Mesenchymal stem cell (in vitro differentiated cells and primary cell): ENCODE data around the gene ROBO1.

Experiments
- DNase-seq: peaks from one replicate; pipeline ENCODE4 v3.0.0-alpha.2; 2013
- H2AFZ ChIP-seq: one replicate; pipeline ENCODE4 v1.6.1; 2013; ENCODE audit warnings: low read depth, mild to moderate bottlenecking, control low read depth, inconsistent platforms, low read length, moderate library complexity
- H2AK5ac ChIP-seq: 2 replicates; pipeline ENCODE4 v1.6.1; 2013; ENCODE audit warnings: low read length, moderate library complexity, mild to moderate bottlenecking, inconsistent platforms; ENCODE audit not compliant: severe bottlenecking
- H2BK120ac ChIP-seq: one replicate; pipeline ENCODE4 v1.6.1; 2013; ENCODE audit warnings: low read depth, mild to moderate bottlenecking, inconsistent platforms, low read length, moderate library complexity
- H2BK12ac ChIP-seq, 2 experiments: one replicate each; pipeline ENCODE4 v1.6.1; 2013; ENCODE audit warnings: inconsistent platforms in 2 of 2, low read length in 2 of 2, mild to moderate bottlenecking in 2 of 2, moderate library complexity in 2 of 2, control low read depth in 1 of 2
- H2BK15ac ChIP-seq: one replicate; pipeline ENCODE4 v1.6.1; 2013; ENCODE audit warnings: mild to moderate bottlenecking, low read depth, inconsistent platforms; ENCODE audit not compliant: poor library complexity, severe bottlenecking
- H2BK5ac ChIP-seq: 2 replicates; pipeline ENCODE4 v1.6.1; 2013; ENCODE audit warnings: low read depth, mild to moderate bottlenecking, low read length, control low read depth, inconsistent platforms; ENCODE audit not compliant: poor library complexity, severe bottlenecking
- H3K14ac ChIP-seq, 2 experiments: one replicate each; pipeline ENCODE4 v1.6.1; 2013; ENCODE audit warnings: inconsistent platforms in 2 of 2, low read length in 2 of 2, control low read depth in 1 of 2, mild to moderate bottlenecking in 1 of 2, moderate library complexity in 1 of 2
- H3K18ac ChIP-seq, 2 experiments: one replicate each; pipeline ENCODE4 v1.6.1; 2013; ENCODE audit warnings: inconsistent platforms in 2 of 2, low read length in 2 of 2, control low read depth in 1 of 2, low read depth in 1 of 2, mild to moderate bottlenecking in 1 of 2
- H3K23ac ChIP-seq, 2 experiments: one replicate each; pipeline ENCODE4 v1.6.1; 2013; ENCODE audit warnings: inconsistent platforms in 2 of 2, low read length in 2 of 2, mild to moderate bottlenecking in 2 of 2, moderate library complexity in 2 of 2, control low read depth in 1 of 2
- H3K27ac ChIP-seq: 2 replicates; pipeline ENCODE4 v1.5.1; 2013; ENCODE audit warnings: mild to moderate bottlenecking, moderate library complexity, low read length, control low read depth, inconsistent platforms; ENCODE audit not compliant: poor library complexity, severe bottlenecking
- H3K27me3 ChIP-seq, 2 experiments: 2 replicates each; pipeline versions ENCODE4 v1.6.1 to v1.7.0; 2013; ENCODE audit warnings: low read length in 2 of 2, mild to moderate bottlenecking in 2 of 2, moderate library complexity in 2 of 2, control low read depth in 1 of 2, inconsistent platforms in 1 of 2; ENCODE audit not compliant: control insufficient read depth in 1 of 2, insufficient read depth in 1 of 2
- H3K36me3 ChIP-seq, 2 experiments: 2 replicates each; pipeline versions ENCODE4 v1.6.1 to v1.7.0; 2013; ENCODE audit warnings: low read length in 2 of 2, control low read depth in 1 of 2, inconsistent platforms in 1 of 2, low read depth in 1 of 2, mild to moderate bottlenecking in 1 of 2; ENCODE audit not compliant: insufficient read depth in 2 of 2, control insufficient read depth in 1 of 2
- H3K4ac ChIP-seq, 2 experiments: one replicate each; pipeline ENCODE4 v1.6.1; 2013; ENCODE audit warnings: inconsistent platforms in 2 of 2, low read length in 2 of 2, mild to moderate bottlenecking in 2 of 2, moderate library complexity in 2 of 2, control low read depth in 1 of 2, low read depth in 1 of 2
- H3K4me1 ChIP-seq: 2 replicates; pipeline ENCODE4 v1.6.1; 2013; ENCODE audit warnings: low read depth, low read length, control low read depth; ENCODE audit not compliant: control insufficient read depth, insufficient read depth
- H3K4me2 ChIP-seq: 2 replicates; pipeline ENCODE4 v1.6.1; 2013; ENCODE audit warnings: low read length, mild to moderate bottlenecking, inconsistent platforms; ENCODE audit not compliant: poor library complexity, severe bottlenecking
- H3K4me3 ChIP-seq, 2 experiments: 2 replicates each; pipeline versions ENCODE4 v1.5.1 to v1.7.0; 2013; ENCODE audit warnings: low read length in 2 of 2, mild to moderate bottlenecking in 2 of 2, control low read depth in 1 of 2, low read depth in 1 of 2; ENCODE audit not compliant: insufficient read depth in 1 of 2
- H3K79me1 ChIP-seq: replicated peaks from 2 replicates; pipeline ENCODE4 v1.6.1; 2013; ENCODE audit warnings: mild to moderate bottlenecking, control low read depth, low read length, inconsistent platforms; ENCODE audit not compliant: poor library complexity, severe bottlenecking
- H3K9ac ChIP-seq: 2 replicates; pipeline ENCODE4 v1.7.0; 2013; ENCODE audit warnings: mild to moderate bottlenecking, low read length, moderate library complexity
- H3K9me3 ChIP-seq: 2 replicates; pipeline ENCODE4 v1.7.0; 2013; ENCODE audit warnings: mild to moderate bottlenecking, low read length; ENCODE audit not compliant: control insufficient read depth
- H4K8ac ChIP-seq: one replicate; pipeline ENCODE4 v1.6.1; 2013; ENCODE audit warnings: inconsistent platforms, mild to moderate bottlenecking, low read length, moderate library complexity
- H4K91ac ChIP-seq: one replicate; pipeline ENCODE4 v1.6.1; 2013; ENCODE audit warnings: mild to moderate bottlenecking, low read length, inconsistent platforms
- WGBS: methylation state at CpG from one replicate; pipeline ENCODE4 v1.1.7; 2013; ENCODE audit warnings: mixed read lengths; 5-methylcytosine and 5-hydroxymethylcytosine counted together

The ROBO1 gene

DNA sequence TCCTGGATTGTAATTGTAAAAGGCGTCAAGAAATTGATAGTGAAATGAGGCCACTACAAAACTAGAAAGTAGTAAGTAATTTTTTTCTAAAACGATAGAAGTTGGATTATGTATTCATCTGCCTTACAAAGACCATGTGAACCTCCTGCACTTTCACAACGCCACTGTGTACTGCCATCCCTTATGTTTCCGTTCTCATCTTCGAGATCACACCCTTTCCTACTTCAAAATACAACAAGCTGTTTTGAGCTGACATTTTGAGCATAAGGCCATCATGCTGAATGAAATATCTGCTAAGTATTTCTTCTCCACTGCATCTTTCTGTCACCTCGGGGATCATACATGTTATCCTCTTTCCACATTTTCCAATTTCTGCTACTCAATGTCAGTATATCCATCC, 885.5 kb downstream of the ROBO1 start:
- Histone ChIP-seq H3K27me3 (no peaks in the 10 kb centered on the region), H3K9ac (no peak overlapping the region), H4K91ac (no peak overlapping the region), H2AK5ac (no peak overlapping the region), H2BK5ac (no peak overlapping the region), H3K23ac (no peak overlapping the region), H3K36me3 (no peaks in the 10 kb centered on the region), H3K4me3 (no peak overlapping the region), H3K14ac (no peak overlapping the region), H2BK120ac (no peak overlapping the region), H3K4ac (no peak overlapping the region), H4K8ac (no peak overlapping the region), H3K79me1 (peaks cover 3% of the 10 kb centered on the region), H3K4me2 (no peak overlapping the region), H3K18ac (no peak overlapping the region), H2BK15ac (no peak overlapping the region), H3K4me1 (peaks cover 3% of the 10 kb centered on the region), H3K9me3 (no peaks in the 10 kb centered on the region), H2AFZ (no peak overlapping the region), H2BK12ac (no peak overlapping the region), H3K27ac (no peak overlapping the region)
- DNase-seq, result no peak
- 98% methylated on average over 6 of the region's 6 CpGs for WGBS

DNA sequence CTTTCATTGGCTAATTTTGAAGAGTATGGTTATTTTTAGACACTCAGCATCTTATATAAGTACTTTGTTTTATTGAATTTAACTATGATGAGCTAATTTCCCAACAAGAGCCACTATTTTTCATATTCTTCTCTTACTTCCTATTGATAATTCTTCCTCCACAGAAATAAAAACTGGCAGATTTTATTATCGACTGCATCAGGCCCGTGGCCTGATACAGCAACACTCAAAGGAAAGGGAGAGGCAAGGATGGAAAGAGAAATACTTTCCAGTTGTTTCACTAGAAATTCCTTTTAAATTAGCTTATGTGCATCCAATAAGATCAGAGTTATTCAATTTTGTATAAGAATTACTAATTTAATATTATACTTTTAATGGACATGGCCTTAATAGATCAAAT, 886.3 kb downstream of the ROBO1 start:
- H3K4me3 ChIP-seq, result peak overlapping the region in 1 of 2 experiments; percentile 57
- WGBS, result no CpG with 5 or more reads among the region's 2 CpGs

DNA sequence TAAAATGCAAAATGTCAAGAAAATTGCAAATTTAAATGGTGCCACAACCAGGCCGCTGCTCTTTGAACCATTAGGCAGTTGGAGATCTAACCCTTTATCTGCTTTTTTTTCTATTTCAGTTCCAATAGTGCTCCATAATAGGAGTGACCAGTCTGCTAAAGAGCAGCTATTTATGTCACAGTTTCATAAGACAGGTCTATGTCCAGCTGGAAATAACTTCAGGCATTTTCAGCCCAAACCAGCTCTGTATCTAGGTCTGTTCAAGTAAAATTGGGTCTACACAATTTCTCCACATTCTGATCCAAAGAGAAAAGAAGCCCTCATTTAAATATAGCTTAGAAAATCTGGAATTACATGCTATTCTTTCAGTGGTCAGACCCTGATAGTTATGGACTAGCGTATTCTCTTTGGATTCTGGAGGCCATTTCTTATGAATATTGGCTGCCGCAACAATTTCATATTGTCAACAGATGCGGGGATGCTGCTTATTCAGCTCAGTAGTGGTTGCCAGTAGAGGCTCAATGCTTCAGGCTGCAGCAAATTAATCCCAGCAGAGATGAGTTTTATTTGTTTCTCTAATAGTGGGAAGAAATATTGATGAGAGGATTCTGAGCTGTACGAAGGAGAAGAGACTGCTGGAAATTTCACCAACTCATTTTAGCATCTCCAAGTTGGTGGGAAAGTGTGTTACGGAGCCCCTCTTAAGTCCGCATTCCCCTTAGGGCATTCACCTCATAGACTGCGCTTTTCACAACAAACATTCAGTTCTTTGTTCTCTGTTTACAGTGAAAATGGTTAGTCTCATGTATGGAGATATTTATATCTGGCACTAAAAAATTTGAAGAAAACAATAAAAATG, 887.0 kb downstream of the ROBO1 start:
- H3K23ac ChIP-seq, result no peak overlapping the region
- H3K9me3 ChIP-seq, result no peaks in the 10 kb centered on the region
- H3K36me3 ChIP-seq, result no peaks in the 10 kb centered on the region
- no peak overlapping the region for H3K14ac ChIP-seq
- peak overlapping the region; percentile 79 for H3K9ac ChIP-seq
- no peak overlapping the region for H3K4me2 ChIP-seq
- H2BK120ac ChIP-seq, result no peak overlapping the region
- H3K27ac ChIP-seq, result no peak overlapping the region
- peaks cover 3% of the 10 kb centered on the region for H3K79me1 ChIP-seq
- H4K91ac ChIP-seq, result no peak overlapping the region
- no peak overlapping the region for H2BK5ac ChIP-seq
- peak overlapping the region in 1 of 2 experiments; percentile 57 for H3K4me3 ChIP-seq
- no peak overlapping the region for H2AK5ac ChIP-seq
- H3K27me3 ChIP-seq, result no peaks in the 10 kb centered on the region
- no peak overlapping the region for H2AFZ ChIP-seq
- 97% methylated on average over 4 of the region's 8 CpGs for WGBS
- H2BK15ac ChIP-seq, result no peak overlapping the region
- no peak overlapping the region for H3K4ac ChIP-seq
- H3K4me1 ChIP-seq, result peaks cover 3% of the 10 kb centered on the region
- no peak overlapping the region for H4K8ac ChIP-seq
- H2BK12ac ChIP-seq, result no peak overlapping the region
- H3K18ac ChIP-seq, result no peak overlapping the region
- DNase-seq, result no peak

More for the DNA sequence above, 886.3 kb downstream of the ROBO1 start:
- no peak overlapping the region for H3K4me2 ChIP-seq
- H2AK5ac ChIP-seq, result no peak overlapping the region
- H2BK120ac ChIP-seq, result no peak overlapping the region
- no peak overlapping the region for H3K23ac ChIP-seq
- H4K8ac ChIP-seq, result no peak overlapping the region
- no peak overlapping the region for H3K14ac ChIP-seq
- no peak overlapping the region for H3K27ac ChIP-seq
- no peaks in the 10 kb centered on the region for H3K27me3 ChIP-seq
- no peak overlapping the region for H2BK12ac ChIP-seq
- no peak overlapping the region for H2BK15ac ChIP-seq
- H3K79me1 ChIP-seq, result peaks cover 3% of the 10 kb centered on the region
- H3K4ac ChIP-seq, result no peak overlapping the region
- no peaks in the 10 kb centered on the region for H3K36me3 ChIP-seq
- no peak overlapping the region for H4K91ac ChIP-seq
- H2AFZ ChIP-seq, result no peak overlapping the region
- H3K9me3 ChIP-seq, result no peaks in the 10 kb centered on the region
- peaks cover 3% of the 10 kb centered on the region for H3K4me1 ChIP-seq
- peak overlapping the region; percentile 79 for H3K9ac ChIP-seq
- no peak for DNase-seq
- no peak overlapping the region for H2BK5ac ChIP-seq
- H3K18ac ChIP-seq, result no peak overlapping the region

DNA sequence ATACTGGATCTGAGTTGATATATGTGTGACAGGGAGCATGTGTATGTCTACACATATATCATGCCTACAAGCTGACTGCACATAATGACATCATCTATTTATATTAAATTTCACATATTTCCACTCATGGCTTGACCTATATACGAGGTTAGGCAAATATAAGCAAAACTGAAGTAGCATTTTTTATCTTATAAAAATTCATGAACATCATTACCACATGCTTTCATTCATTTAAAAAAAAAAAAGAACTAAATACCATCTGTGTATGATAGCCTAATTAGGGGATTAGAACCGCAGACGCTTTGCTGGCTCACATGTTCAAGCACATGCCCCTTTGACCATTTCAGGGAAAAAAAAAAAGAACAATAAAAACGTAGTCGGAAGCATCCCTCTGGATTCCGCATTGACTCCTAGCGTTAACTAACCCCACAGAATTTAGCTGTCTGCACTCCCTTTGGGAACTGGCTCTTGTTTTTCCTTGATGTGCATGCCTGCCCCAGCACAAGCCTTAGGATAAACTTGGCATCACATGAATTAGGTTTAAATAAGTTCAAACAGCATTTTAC, 888.4 kb downstream of the ROBO1 start:
- no peak overlapping the region for H3K4me2 ChIP-seq
- H3K9ac ChIP-seq, result no peak overlapping the region
- WGBS, result 77% methylated on average over 7 of the region's 7 CpGs
- no peak overlapping the region for H3K27ac ChIP-seq
- H3K9me3 ChIP-seq, result no peaks in the 10 kb centered on the region
- no peak overlapping the region for H2BK15ac ChIP-seq
- no peak overlapping the region for H2BK12ac ChIP-seq
- no peaks in the 10 kb centered on the region for H3K36me3 ChIP-seq
- H3K4me1 ChIP-seq, result peaks cover 3% of the 10 kb centered on the region
- no peak overlapping the region for H2BK120ac ChIP-seq
- H3K14ac ChIP-seq, result no peak overlapping the region
- H3K79me1 ChIP-seq, result peaks cover 1% of the 10 kb centered on the region
- H4K8ac ChIP-seq, result no peak overlapping the region
- H3K18ac ChIP-seq, result no peak overlapping the region
- no peaks in the 10 kb centered on the region for H3K27me3 ChIP-seq
- H2BK5ac ChIP-seq, result no peak overlapping the region
- no peak overlapping the region for H3K4ac ChIP-seq
- H4K91ac ChIP-seq, result no peak overlapping the region
- H2AK5ac ChIP-seq, result no peak overlapping the region
- DNase-seq, result no peak
- no peak overlapping the region for H2AFZ ChIP-seq
- H3K23ac ChIP-seq, result no peak overlapping the region
- no peak overlapping the region for H3K4me3 ChIP-seq
